Smooth muscle cell of the brain vasculature (primary cell): ENCODE measurements around the gene CLMN.
A peak's percentile ranks its signal among the peaks of the same experiment; 100 is the strongest.
"Not testable (repeated sequence)": the region's sequence is repeated elsewhere in the genome, so short reads cannot be mapped to it uniquely, and the experiment has no call there.

Experiments
- DNase-seq: peaks from one replicate; pipeline ENCODE4 v3.0.0-alpha.2; 2012; ENCODE audit warnings: low read depth, low spot score

CLMN gene

GRCh38 chr14:95220663-95221231 lies 99.0 kb downstream of the CLMN start:
- DNase-seq, result peak; percentile 49

GRCh38 chr14:95218472-95219193 lies 101.1 kb downstream of the CLMN start:
- DNase-seq, result no peak

GRCh38 chr14:95218006-95218405 lies 101.7 kb downstream of the CLMN start:
- DNase-seq, result no peak

DNA sequence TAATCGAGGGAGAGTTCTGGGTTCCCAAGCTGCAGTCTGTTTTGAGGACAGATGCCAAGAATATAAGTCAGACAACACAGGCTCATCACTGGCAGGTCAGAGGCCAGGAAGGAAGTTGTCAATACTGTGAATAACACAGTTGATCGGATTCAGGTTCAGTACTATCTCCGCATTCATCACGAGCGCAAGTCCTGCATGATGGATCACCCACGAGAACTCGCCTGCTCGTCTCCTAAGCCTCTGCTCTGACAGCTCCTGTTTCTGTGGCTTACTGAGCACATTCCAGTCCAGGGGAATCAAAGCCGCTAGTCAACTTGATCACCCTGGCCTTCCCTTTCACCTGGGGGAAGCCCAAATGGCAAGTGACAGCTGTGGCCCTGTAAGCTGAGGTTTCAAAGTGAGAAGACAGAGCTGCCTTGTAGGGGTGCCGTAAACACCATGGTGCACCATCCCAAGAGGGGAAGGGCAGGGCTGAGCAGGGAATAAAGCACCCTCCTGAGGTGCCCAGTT lies 102.3 kb downstream of the CLMN start:
- DNase-seq, result no peak

- no peak for DNase-seq
Measured at GRCh38 chr14:95216008-95216407, 103.7 kb downstream of the CLMN start.

GRCh38 chr14:95215094-95215725 lies 104.5 kb downstream of the CLMN start:
- DNase-seq, result no peak

DNA sequence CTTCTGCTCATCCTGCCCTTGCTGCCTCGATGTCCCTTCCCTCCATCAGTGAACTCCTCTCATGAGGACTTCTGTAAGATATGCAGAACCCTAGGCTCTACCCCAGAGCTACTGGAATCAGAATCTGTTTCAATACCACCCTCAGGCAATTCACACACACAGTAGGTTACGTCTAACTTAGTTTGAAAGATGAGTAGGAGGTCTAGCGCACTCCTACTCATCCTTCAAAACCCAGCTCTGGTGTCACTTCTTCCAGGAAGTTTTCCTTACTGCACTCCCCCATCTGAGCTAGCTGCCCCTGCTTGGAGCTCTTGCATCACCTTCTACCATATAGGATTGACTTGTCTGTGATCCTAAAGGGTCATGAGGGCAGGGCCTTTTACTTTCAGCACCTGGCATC lies 105.9 kb downstream of the CLMN start:
- DNase-seq, result no peak

DNA sequence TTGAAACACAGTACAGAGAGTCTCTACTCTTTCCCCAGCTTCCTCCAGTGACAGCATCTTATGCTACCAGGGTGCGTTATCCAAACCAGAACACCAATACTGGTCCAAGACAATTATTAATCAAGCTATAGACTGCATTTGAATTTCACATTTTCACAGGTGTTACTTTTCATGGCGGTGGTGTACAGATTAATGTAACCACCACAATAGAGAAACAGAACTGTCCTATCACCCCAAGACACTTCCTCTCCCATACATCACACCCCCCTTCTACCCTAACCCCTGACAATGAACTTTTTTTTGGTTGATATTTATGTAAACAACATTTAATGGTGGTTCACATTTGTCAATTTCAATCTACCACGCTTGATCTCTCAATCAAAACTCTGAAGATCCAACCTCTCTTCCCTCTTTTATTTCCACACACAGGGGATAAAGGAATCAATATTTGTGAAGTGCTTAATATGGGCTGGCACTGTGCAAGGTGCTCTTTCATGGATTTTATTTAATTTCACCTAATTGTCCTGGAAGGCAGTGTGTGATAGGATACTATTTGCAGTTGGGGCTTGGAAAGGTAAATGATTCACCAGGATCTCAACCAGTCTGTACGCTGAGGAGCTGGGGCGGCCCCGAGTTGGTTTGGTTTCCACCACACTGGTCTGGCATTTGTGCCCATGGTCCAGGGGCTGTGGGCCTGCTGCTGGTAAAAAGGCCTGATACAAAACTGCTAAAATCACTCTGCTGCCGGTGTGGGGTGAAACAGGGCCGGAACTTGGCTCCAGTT lies 107.8 kb downstream of the CLMN start:
- DNase-seq, result no peak

- DNase-seq, result no peak
Measured at GRCh38 chr14:95210699-95211098, 109.0 kb downstream of the CLMN start.

DNA sequence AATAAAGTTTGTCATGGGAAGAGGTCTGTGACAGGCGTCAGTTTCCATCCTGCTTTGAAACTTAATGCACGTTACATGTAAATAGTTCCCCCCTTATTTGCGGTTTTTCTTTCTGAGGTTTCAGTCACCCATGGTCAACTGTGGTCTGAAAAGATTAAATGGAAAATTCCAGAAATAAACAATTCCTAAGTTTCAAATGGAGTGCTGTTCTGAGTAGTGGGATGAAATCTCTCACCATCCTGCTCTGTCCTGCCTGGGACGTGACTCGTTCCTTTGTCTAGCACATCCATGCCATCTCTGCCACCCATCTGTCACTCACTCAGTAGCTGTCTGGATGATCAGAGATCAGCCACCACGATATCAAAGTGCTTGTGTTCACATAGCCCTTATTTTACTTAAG lies 111.1 kb downstream of the CLMN start:
- no peak for DNase-seq

- DNase-seq, result no peak
Measured at GRCh38 chr14:95207475-95208233, 112.1 kb downstream of the CLMN start.

DNA sequence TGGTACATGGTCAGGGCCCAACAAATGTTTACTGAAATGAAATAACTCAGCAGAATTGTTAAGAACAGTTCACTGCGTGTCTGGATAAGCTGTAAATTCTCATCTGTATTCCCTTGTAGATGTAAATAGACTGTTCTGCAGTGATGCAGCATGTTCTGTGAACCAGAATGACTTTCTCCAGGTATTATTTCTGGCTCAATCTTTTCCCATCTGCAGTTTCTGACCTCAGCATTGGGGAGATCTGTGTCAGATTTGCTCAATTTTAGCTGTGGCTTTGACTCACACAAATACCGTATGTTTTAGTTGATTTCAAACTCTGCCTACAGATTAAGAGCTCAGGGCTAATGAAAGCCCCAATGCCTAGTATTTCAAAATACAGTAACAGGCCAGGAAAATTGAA lies 113.2 kb downstream of the CLMN start:
- DNase-seq, result no peak

DNA sequence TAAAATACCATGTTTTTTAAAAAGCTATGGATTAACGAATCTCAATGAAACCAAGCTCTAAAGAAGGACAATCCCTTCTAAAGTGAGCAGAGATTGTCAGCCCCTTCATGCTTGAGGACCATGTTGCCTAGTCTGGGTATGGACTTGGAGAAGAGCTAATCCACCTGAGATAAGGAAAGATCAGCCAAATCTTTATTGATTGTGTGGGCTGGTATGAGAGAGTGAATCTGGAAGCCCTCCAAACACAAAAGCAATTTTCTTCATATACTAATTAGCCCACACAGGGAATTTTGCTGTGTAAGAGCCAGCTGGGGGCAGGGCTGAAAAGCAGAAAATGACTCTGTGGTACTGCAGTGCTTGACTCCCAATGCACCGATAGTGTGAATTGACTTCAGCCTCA lies 115.0 kb downstream of the CLMN start:
- DNase-seq, result no peak

DNA sequence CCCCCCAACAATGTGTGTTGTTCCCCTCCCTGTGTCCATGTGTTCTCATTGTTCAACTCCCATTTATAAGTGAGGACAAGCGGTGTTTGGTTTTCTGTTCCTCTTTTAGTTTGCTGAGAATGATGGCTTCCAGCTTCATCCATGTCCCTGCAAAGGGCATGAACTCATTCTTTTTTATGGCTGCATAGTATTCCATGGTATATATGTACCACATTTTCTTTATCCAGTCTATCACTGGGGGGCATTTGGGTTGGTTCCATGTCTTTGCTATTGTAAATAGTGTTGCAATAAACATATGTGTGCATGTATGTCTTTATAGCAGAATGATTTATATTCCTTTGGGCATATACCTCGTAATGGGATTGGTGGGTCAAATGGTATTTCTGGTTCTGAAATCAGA lies 118.0 kb downstream of the CLMN start:
- DNase-seq, result not testable (repeated sequence)

- DNase-seq, result no peak
Measured at GRCh38 chr14:95200404-95200803, 119.3 kb downstream of the CLMN start.

- no peak for DNase-seq
Measured at GRCh38 chr14:95199298-95199983, 120.3 kb downstream of the CLMN start.

DNA sequence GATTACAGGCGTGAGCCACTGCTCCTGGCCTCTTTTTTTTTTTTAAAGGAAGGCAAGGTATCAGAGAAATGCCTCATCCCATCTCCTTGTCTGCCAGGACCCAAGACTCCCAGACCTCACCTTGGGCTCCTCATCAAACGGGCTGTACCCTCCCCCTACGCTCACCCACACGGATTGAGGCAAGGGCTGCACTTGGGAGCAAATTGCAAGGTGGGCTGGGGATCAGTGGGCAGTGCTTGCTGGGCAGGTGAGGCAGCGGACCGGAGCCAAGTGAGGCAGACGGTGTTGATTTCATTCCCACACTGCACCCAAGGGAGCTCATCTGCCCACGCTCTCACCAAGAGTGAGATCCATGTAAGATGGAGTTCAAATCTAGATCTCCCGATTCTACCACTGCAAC lies 121.4 kb downstream of the CLMN start:
- DNase-seq, result no peak

- no peak for DNase-seq
Measured at GRCh38 chr14:95197551-95197950, 122.2 kb downstream of the CLMN start.

DNA sequence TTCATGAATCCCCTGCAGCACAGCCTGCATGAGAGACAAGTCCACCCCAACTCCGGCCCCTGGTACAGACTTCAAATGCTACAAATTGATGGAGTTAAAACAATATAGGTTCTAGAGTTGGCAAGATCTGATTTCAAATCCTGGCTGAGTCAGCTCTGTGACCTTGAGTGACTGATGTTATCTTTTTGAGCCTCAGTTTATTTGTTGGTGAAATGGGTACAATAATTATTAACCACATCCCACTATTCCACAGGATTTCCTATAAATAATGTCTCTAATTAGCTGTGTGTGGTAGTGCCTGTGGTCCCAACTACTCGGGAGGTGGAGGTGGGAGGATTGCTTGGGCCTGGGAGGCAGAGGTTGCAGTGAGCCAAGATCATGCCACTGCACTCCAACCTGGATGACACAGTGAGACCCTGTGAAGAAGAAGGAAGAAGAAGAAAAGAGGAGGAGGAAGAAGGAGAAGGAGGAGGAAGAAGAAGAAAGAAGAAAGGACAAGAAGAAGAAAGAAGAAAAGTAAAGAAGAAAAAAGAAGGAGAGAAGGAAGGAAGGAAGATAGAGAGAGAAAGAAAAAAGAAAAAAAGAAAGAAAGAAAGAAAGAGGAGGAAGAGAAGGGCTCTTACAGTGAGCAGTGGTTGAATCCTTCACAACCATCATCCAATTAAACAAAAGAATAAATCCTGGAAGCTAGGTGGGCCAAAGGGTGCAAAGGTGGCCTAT lies 122.7 kb downstream of the CLMN start:
- no peak for DNase-seq

DNA sequence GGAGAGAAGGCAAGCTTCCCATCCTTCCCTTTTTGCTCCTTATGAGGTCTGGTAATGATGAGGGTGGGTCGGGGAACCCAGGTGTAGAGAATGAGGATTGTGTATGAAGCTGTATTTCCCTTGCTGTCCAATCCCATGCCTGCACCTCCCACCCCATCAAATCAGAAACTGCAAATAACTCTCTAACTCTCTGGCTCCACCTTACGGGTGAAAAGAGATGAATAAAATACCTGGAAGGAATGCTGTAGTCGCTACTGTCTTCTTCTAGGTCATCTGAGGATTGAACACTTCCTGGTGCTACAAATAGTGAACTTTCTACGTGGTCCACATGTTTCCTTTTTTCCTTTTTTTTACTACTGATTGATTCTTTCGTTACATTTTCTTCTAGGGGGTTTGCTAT lies 123.4 kb downstream of the CLMN start:
- no peak for DNase-seq
